ENCODE data around the gene MOCS2.

DNA sequence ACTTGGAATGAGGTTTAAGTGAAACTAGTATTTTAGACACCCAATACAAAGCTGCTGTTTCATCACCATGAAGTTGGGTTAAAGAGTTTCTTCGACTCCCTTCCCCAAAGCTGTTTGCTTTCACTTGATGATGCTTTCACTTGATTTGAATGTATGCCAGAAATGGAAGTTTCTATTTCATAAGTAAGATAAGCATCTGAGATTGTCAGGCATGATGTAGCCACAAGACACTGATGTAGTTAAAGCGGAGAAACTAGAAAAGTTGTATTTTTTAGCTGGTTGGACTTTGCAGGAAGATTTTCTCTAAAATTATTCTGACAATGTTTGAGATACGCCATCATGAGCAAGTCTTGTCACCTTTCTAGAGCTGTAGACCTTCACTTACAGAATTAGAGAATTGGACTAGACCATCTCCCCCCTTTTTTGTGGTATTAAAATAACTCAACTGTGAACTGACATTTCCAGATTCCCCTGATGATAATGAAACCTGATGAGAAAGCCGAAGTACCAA lies 20.0 kb downstream of the MOCS2 start:
- no peak for TF ChIP-seq EZH2phosphoT487 (IDR thresholded peaks at IDR 0.05; ENCODE audit: borderline replicate concordance, low read depth, low read length)
- TF ChIP-seq, protein P1, sequence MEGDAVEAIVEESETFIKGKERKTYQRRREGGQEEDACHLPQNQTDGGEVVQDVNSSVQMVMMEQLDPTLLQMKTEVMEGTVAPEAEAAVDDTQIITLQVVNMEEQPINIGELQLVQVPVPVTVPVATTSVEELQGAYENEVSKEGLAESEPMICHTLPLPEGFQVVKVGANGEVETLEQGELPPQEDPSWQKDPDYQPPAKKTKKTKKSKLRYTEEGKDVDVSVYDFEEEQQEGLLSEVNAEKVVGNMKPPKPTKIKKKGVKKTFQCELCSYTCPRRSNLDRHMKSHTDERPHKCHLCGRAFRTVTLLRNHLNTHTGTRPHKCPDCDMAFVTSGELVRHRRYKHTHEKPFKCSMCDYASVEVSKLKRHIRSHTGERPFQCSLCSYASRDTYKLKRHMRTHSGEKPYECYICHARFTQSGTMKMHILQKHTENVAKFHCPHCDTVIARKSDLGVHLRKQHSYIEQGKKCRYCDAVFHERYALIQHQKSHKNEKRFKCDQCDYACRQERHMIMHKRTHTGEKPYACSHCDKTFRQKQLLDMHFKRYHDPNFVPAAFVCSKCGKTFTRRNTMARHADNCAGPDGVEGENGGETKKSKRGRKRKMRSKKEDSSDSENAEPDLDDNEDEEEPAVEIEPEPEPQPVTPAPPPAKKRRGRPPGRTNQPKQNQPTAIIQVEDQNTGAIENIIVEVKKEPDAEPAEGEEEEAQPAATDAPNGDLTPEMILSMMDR (conservative IDR thresholded peaks at IDR 0.05; ENCODE audit: low read length) = no peak
